Neuronal stem cell (in vitro differentiated cells): Measurements from ENCODE around the gene KRT33B.

Source experiments
- DNase-seq: peaks from one replicate; pipeline ENCODE4 v3.0.0-alpha.2; 2013; ENCODE audit warnings: low spot score
- H2AFZ ChIP-seq: one replicate; pipeline ENCODE4 v1.6.1; 2013; ENCODE audit warnings: mild to moderate bottlenecking, low read length, inconsistent platforms
- H2AK5ac ChIP-seq: 2 replicates; pipeline ENCODE4 v1.6.1; 2013; ENCODE audit warnings: low read depth, mild to moderate bottlenecking, inconsistent platforms, low read length, moderate library complexity, mixed read lengths
- H2BK120ac ChIP-seq: 2 replicates; pipeline ENCODE4 v1.6.1; 2013; ENCODE audit warnings: low read depth, mild to moderate bottlenecking, inconsistent platforms, low read length, moderate library complexity, mixed read lengths
- H2BK12ac ChIP-seq: one replicate; pipeline ENCODE4 v1.6.1; 2013; ENCODE audit warnings: low read length, inconsistent platforms
- H2BK15ac ChIP-seq: 2 replicates; pipeline ENCODE4 v1.6.1; 2013; ENCODE audit warnings: mild to moderate bottlenecking, low read length, inconsistent platforms, mixed read lengths
- H2BK5ac ChIP-seq: one replicate; pipeline ENCODE4 v1.6.1; 2013; ENCODE audit warnings: inconsistent platforms, mild to moderate bottlenecking, low read length, moderate library complexity
- H3K14ac ChIP-seq: one replicate; pipeline ENCODE4 v1.6.1; 2013; ENCODE audit warnings: low read length, inconsistent platforms
- H3K18ac ChIP-seq: 2 replicates; pipeline ENCODE4 v1.6.1; 2013; ENCODE audit warnings: low read length, inconsistent platforms
- H3K23ac ChIP-seq: 2 replicates; pipeline ENCODE4 v1.6.1; 2013; ENCODE audit warnings: low read depth, mild to moderate bottlenecking, mixed read lengths, low read length, inconsistent platforms; ENCODE audit not compliant: poor library complexity
- H3K27ac ChIP-seq: replicated peaks from 3 replicates; pipeline ENCODE4 v1.5.1; 2013; ENCODE audit warnings: low read length, inconsistent platforms
- H3K27me3 ChIP-seq, 3 experiments: 2 replicates each; pipeline ENCODE4 v1.6.1; 2013; ENCODE audit warnings: low read length in 3 of 3, mild to moderate bottlenecking in 2 of 3, inconsistent platforms in 1 of 3, low read depth in 1 of 3, mixed read lengths in 1 of 3, moderate library complexity in 1 of 3; ENCODE audit not compliant: control insufficient read depth in 3 of 3, insufficient read depth in 3 of 3
- H3K36me3 ChIP-seq, 2 donors: replicated peaks in 1 of 2; 2 replicates each; pipeline ENCODE4 v1.6.1; 2013; ENCODE audit warnings: low read length in 2 of 2; ENCODE audit not compliant: control insufficient read depth in 2 of 2, insufficient read depth in 2 of 2
- H3K4ac ChIP-seq: 2 replicates; pipeline ENCODE4 v1.6.1; 2013; ENCODE audit warnings: inconsistent platforms, mild to moderate bottlenecking, low read length, moderate library complexity
- H3K4me1 ChIP-seq, 2 donors: 1 replicate in 1 of 2; 2 replicates in 1 of 2; pipeline ENCODE4 v1.6.1; 2013; ENCODE audit warnings: low read length in 2 of 2, low read depth in 1 of 2; ENCODE audit not compliant: control insufficient read depth in 2 of 2, insufficient read depth in 1 of 2
- H3K4me2 ChIP-seq: one replicate; pipeline ENCODE4 v1.6.1; 2013; ENCODE audit warnings: mild to moderate bottlenecking, low read length, inconsistent platforms; ENCODE audit not compliant: insufficient read depth, poor library complexity, severe bottlenecking
- H3K4me3 ChIP-seq, 2 donors: 2 replicates each; pipeline ENCODE4 v1.5.1; 2013; ENCODE audit warnings: low read length in 2 of 2, mild to moderate bottlenecking in 2 of 2, inconsistent platforms in 1 of 2, moderate library complexity in 1 of 2
- H3K79me1 ChIP-seq: one replicate; pipeline ENCODE4 v1.6.1; 2013; ENCODE audit warnings: low read depth, mild to moderate bottlenecking, inconsistent platforms, low read length, moderate library complexity
- H3K9ac ChIP-seq: one replicate; pipeline ENCODE4 v1.6.1; 2013; ENCODE audit warnings: mild to moderate bottlenecking, low read depth, low read length, inconsistent platforms; ENCODE audit not compliant: poor library complexity
- H3K9me3 ChIP-seq, 2 donors: replicated peaks in 1 of 2; 2 replicates each; pipeline versions ENCODE3 to v1.6.1; 2013; ENCODE audit warnings: low read length in 2 of 2, mild to moderate bottlenecking in 2 of 2, inconsistent platforms in 1 of 2, low read depth in 1 of 2, mixed read lengths in 1 of 2, moderate library complexity in 1 of 2; ENCODE audit not compliant: control insufficient read depth in 2 of 2, insufficient read depth in 1 of 2
- H4K8ac ChIP-seq: one replicate; pipeline ENCODE4 v1.6.1; 2013; ENCODE audit warnings: low read depth, mild to moderate bottlenecking, inconsistent platforms, low read length, moderate library complexity
- H4K91ac ChIP-seq: one replicate; pipeline ENCODE4 v1.6.1; 2013; ENCODE audit warnings: low read length, low read depth, mild to moderate bottlenecking, inconsistent platforms; ENCODE audit not compliant: poor library complexity
- WGBS, 2 donors: extraction: QIAGEN DNeasy Blood & Tissue Kit; methylation state at CpG; one replicate each; pipeline ENCODE4 v1.1.7; 2013; ENCODE audit warnings: missing lambda C conversion rate in 2 of 2, mixed read lengths in 1 of 2; ENCODE audit not compliant: insufficient read length in 2 of 2, insufficient replicate concordance in 1 of 2; ENCODE audit errors: extremely low coverage in 2 of 2; 5-methylcytosine and 5-hydroxymethylcytosine counted together

The KRT33B gene

DNA sequence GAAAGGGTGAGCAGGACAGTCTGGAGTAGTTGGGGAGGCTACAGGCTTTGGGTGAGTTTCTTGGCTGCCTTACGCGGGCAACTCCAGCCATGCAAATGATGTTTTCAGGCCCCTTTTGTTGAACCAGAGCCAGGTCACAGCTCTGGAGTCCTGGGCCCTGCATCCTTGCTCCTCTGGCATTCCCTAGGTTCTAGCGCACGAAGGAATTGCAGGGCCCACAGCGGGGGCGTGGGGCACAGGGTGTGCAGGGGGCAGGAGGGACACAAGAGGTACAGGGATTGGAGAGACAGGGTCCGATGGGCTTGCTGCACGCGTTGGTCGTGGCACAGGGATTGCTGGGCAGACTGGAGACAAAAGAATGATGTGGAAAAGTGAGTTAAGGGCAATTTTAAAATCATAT lies 24.2 kb upstream of the KRT33B start:
- Histone ChIP-seq H2BK120ac (no peak overlapping the region), H3K4me2 (no peak overlapping the region), H4K91ac (no peak overlapping the region), H3K36me3 (no peaks in the 10 kb centered on the region), H3K27ac (no peak overlapping the region), H2AFZ (no peak overlapping the region), H3K4me3 (no peak overlapping the region), H3K18ac (no peak overlapping the region), H2BK12ac (no peak overlapping the region), H3K4ac (no peak overlapping the region), H3K79me1 (no peaks in the 10 kb centered on the region), H3K9ac (no peak overlapping the region), H3K27me3 (peaks cover 0 to 4% (median 0%) of the 10 kb centered on the region in 3 experiments), H3K23ac (no peak overlapping the region), H2AK5ac (no peak overlapping the region), H3K9me3 (no peaks in the 10 kb centered on the region), H2BK15ac (no peak overlapping the region), H2BK5ac (no peak overlapping the region), H4K8ac (no peak overlapping the region), H3K4me1 (no peaks in the 10 kb centered on the region), H3K14ac (no peak overlapping the region)
- no peak for DNase-seq
- no CpG with 5 or more reads among the region's 10 CpGs for WGBS, 2 donors

- no peak for DNase-seq
- no CpG with 5 or more reads among the region's 5 CpGs for WGBS, 2 donors
- Histone ChIP-seq H2BK12ac (no peak overlapping the region), H2AFZ (no peak overlapping the region), H2AK5ac (no peak overlapping the region), H4K91ac (no peak overlapping the region), H3K18ac (no peak overlapping the region), H3K27me3 (peaks cover 0 to 4% (median 0%) of the 10 kb centered on the region in 3 experiments), H3K4ac (no peak overlapping the region), H2BK5ac (no peak overlapping the region), H3K9me3 (no peaks in the 10 kb centered on the region), H3K9ac (no peak overlapping the region), H3K23ac (no peak overlapping the region), H4K8ac (no peak overlapping the region), H2BK15ac (no peak overlapping the region), H3K4me1 (no peaks in the 10 kb centered on the region), H3K14ac (no peak overlapping the region), H3K36me3 (no peaks in the 10 kb centered on the region), H2BK120ac (no peak overlapping the region), H3K4me2 (no peak overlapping the region), H3K4me3 (no peak overlapping the region), H3K79me1 (no peaks in the 10 kb centered on the region), H3K27ac (no peak overlapping the region)
These were observed 23.7 kb upstream of the KRT33B start for GRCh38 chr17:41393294-41393693.

DNA sequence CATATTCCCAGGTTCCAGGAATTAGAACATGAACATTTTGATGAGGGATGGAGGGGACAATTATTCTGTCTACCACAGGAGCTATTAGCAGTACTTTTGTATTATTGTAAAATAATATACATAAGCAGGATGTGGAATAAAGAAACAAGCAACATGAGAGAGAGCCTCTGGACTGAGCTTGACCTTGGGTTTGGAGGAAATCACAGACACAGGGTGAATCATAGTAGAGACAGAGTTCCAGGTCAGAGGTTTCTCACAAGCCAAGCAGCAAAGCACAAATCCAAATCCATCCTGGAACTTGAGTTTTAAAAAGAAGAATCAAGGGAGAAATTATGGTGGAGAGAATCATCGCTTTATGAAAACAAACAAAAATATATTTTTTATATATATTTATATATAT lies 22.7 kb upstream of the KRT33B start:
- Histone ChIP-seq H4K91ac (no peak overlapping the region), H3K4me2 (no peak overlapping the region), H2BK120ac (no peak overlapping the region), H3K27me3 (peaks cover 0 to 4% (median 0%) of the 10 kb centered on the region in 3 experiments), H2AK5ac (no peak overlapping the region), H3K23ac (no peak overlapping the region), H3K79me1 (no peaks in the 10 kb centered on the region), H3K4me3 (no peak overlapping the region), H2AFZ (no peak overlapping the region), H2BK15ac (no peak overlapping the region), H3K4me1 (no peaks in the 10 kb centered on the region), H3K4ac (no peak overlapping the region), H3K36me3 (no peaks in the 10 kb centered on the region), H2BK12ac (no peak overlapping the region), H2BK5ac (no peak overlapping the region), H3K18ac (no peak overlapping the region), H4K8ac (no peak overlapping the region), H3K9ac (no peak overlapping the region), H3K14ac (no peak overlapping the region), H3K9me3 (no peaks in the 10 kb centered on the region), H3K27ac (no peak overlapping the region)
- no peak for DNase-seq
- no CpG with 5 or more reads among the region's 1 CpG for WGBS, 2 donors

- no peak overlapping the region for H2BK120ac ChIP-seq
- H3K4me2 ChIP-seq: no peak overlapping the region
- H2AFZ ChIP-seq: no peak overlapping the region
- H3K4me1 ChIP-seq: no peaks in the 10 kb centered on the region
- no peak overlapping the region for H3K27ac ChIP-seq
- H3K18ac ChIP-seq: no peak overlapping the region
- no peak overlapping the region for H3K14ac ChIP-seq
- DNase-seq: no peak
- H4K91ac ChIP-seq: no peak overlapping the region
- H3K36me3 ChIP-seq: no peaks in the 10 kb centered on the region
- H3K9me3 ChIP-seq: no peaks in the 10 kb centered on the region
- H3K79me1 ChIP-seq: no peaks in the 10 kb centered on the region
- no peak overlapping the region for H2BK15ac ChIP-seq
- no peak overlapping the region for H3K4ac ChIP-seq
- H3K4me3 ChIP-seq: no peak overlapping the region
- H3K23ac ChIP-seq: no peak overlapping the region
- H3K9ac ChIP-seq: no peak overlapping the region
- no peak overlapping the region for H2BK12ac ChIP-seq
- no CpG with 5 or more reads among the region's 2 CpGs for WGBS, 2 donors
- no peak overlapping the region for H2BK5ac ChIP-seq
- H3K27me3 ChIP-seq: peaks cover 0 to 4% (median 0%) of the 10 kb centered on the region in 3 experiments
- H4K8ac ChIP-seq: no peak overlapping the region
- no peak overlapping the region for H2AK5ac ChIP-seq
These were observed 21.9 kb upstream of the KRT33B start for GRCh38 chr17:41391535-41391934.
